Mesenchymal stem cell (in vitro differentiated cells and primary cell): Measurements from ENCODE around the gene LRRC37A3.
A peak's percentile ranks its signal among the peaks of the same experiment; 100 is the strongest.
"Not testable (repeated sequence)": the region's sequence is repeated elsewhere in the genome, so short reads cannot be mapped to it uniquely, and the experiment has no call there.

Experiments
- DNase-seq: peaks from one replicate; pipeline ENCODE4 v3.0.0-alpha.2; 2013
- H2AFZ ChIP-seq: one replicate; pipeline ENCODE4 v1.6.1; 2013; ENCODE audit warnings: low read depth, mild to moderate bottlenecking, control low read depth, inconsistent platforms, low read length, moderate library complexity
- H2AK5ac ChIP-seq: 2 replicates; pipeline ENCODE4 v1.6.1; 2013; ENCODE audit warnings: low read length, moderate library complexity, mild to moderate bottlenecking, inconsistent platforms; ENCODE audit not compliant: severe bottlenecking
- H2BK120ac ChIP-seq: one replicate; pipeline ENCODE4 v1.6.1; 2013; ENCODE audit warnings: low read depth, mild to moderate bottlenecking, inconsistent platforms, low read length, moderate library complexity
- H2BK12ac ChIP-seq, 2 experiments: one replicate each; pipeline ENCODE4 v1.6.1; 2013; ENCODE audit warnings: inconsistent platforms in 2 of 2, low read length in 2 of 2, mild to moderate bottlenecking in 2 of 2, moderate library complexity in 2 of 2, control low read depth in 1 of 2
- H2BK15ac ChIP-seq: one replicate; pipeline ENCODE4 v1.6.1; 2013; ENCODE audit warnings: mild to moderate bottlenecking, low read depth, inconsistent platforms; ENCODE audit not compliant: poor library complexity, severe bottlenecking
- H2BK5ac ChIP-seq: 2 replicates; pipeline ENCODE4 v1.6.1; 2013; ENCODE audit warnings: low read depth, mild to moderate bottlenecking, low read length, control low read depth, inconsistent platforms; ENCODE audit not compliant: poor library complexity, severe bottlenecking
- H3K14ac ChIP-seq, 2 experiments: one replicate each; pipeline ENCODE4 v1.6.1; 2013; ENCODE audit warnings: inconsistent platforms in 2 of 2, low read length in 2 of 2, control low read depth in 1 of 2, mild to moderate bottlenecking in 1 of 2, moderate library complexity in 1 of 2
- H3K18ac ChIP-seq, 2 experiments: one replicate each; pipeline ENCODE4 v1.6.1; 2013; ENCODE audit warnings: inconsistent platforms in 2 of 2, low read length in 2 of 2, control low read depth in 1 of 2, low read depth in 1 of 2, mild to moderate bottlenecking in 1 of 2
- H3K23ac ChIP-seq, 2 experiments: one replicate each; pipeline ENCODE4 v1.6.1; 2013; ENCODE audit warnings: inconsistent platforms in 2 of 2, low read length in 2 of 2, mild to moderate bottlenecking in 2 of 2, moderate library complexity in 2 of 2, control low read depth in 1 of 2
- H3K27ac ChIP-seq: 2 replicates; pipeline ENCODE4 v1.5.1; 2013; ENCODE audit warnings: mild to moderate bottlenecking, moderate library complexity, low read length, control low read depth, inconsistent platforms; ENCODE audit not compliant: poor library complexity, severe bottlenecking
- H3K27me3 ChIP-seq, 2 experiments: 2 replicates each; pipeline versions ENCODE4 v1.6.1 to v1.7.0; 2013; ENCODE audit warnings: low read length in 2 of 2, mild to moderate bottlenecking in 2 of 2, moderate library complexity in 2 of 2, control low read depth in 1 of 2, inconsistent platforms in 1 of 2; ENCODE audit not compliant: control insufficient read depth in 1 of 2, insufficient read depth in 1 of 2
- H3K36me3 ChIP-seq, 2 experiments: 2 replicates each; pipeline versions ENCODE4 v1.6.1 to v1.7.0; 2013; ENCODE audit warnings: low read length in 2 of 2, control low read depth in 1 of 2, inconsistent platforms in 1 of 2, low read depth in 1 of 2, mild to moderate bottlenecking in 1 of 2; ENCODE audit not compliant: insufficient read depth in 2 of 2, control insufficient read depth in 1 of 2
- H3K4ac ChIP-seq, 2 experiments: one replicate each; pipeline ENCODE4 v1.6.1; 2013; ENCODE audit warnings: inconsistent platforms in 2 of 2, low read length in 2 of 2, mild to moderate bottlenecking in 2 of 2, moderate library complexity in 2 of 2, control low read depth in 1 of 2, low read depth in 1 of 2
- H3K4me1 ChIP-seq: 2 replicates; pipeline ENCODE4 v1.6.1; 2013; ENCODE audit warnings: low read depth, low read length, control low read depth; ENCODE audit not compliant: control insufficient read depth, insufficient read depth
- H3K4me2 ChIP-seq: 2 replicates; pipeline ENCODE4 v1.6.1; 2013; ENCODE audit warnings: low read length, mild to moderate bottlenecking, inconsistent platforms; ENCODE audit not compliant: poor library complexity, severe bottlenecking
- H3K4me3 ChIP-seq, 2 experiments: 2 replicates each; pipeline versions ENCODE4 v1.5.1 to v1.7.0; 2013; ENCODE audit warnings: low read length in 2 of 2, mild to moderate bottlenecking in 2 of 2, control low read depth in 1 of 2, low read depth in 1 of 2; ENCODE audit not compliant: insufficient read depth in 1 of 2
- H3K79me1 ChIP-seq: replicated peaks from 2 replicates; pipeline ENCODE4 v1.6.1; 2013; ENCODE audit warnings: mild to moderate bottlenecking, control low read depth, low read length, inconsistent platforms; ENCODE audit not compliant: poor library complexity, severe bottlenecking
- H3K9ac ChIP-seq: 2 replicates; pipeline ENCODE4 v1.7.0; 2013; ENCODE audit warnings: mild to moderate bottlenecking, low read length, moderate library complexity
- H3K9me3 ChIP-seq: 2 replicates; pipeline ENCODE4 v1.7.0; 2013; ENCODE audit warnings: mild to moderate bottlenecking, low read length; ENCODE audit not compliant: control insufficient read depth
- H4K8ac ChIP-seq: one replicate; pipeline ENCODE4 v1.6.1; 2013; ENCODE audit warnings: inconsistent platforms, mild to moderate bottlenecking, low read length, moderate library complexity
- H4K91ac ChIP-seq: one replicate; pipeline ENCODE4 v1.6.1; 2013; ENCODE audit warnings: mild to moderate bottlenecking, low read length, inconsistent platforms
- WGBS: methylation state at CpG from one replicate; pipeline ENCODE4 v1.1.7; 2013; ENCODE audit warnings: mixed read lengths; 5-methylcytosine and 5-hydroxymethylcytosine counted together

LRRC37A3 gene

DNA sequence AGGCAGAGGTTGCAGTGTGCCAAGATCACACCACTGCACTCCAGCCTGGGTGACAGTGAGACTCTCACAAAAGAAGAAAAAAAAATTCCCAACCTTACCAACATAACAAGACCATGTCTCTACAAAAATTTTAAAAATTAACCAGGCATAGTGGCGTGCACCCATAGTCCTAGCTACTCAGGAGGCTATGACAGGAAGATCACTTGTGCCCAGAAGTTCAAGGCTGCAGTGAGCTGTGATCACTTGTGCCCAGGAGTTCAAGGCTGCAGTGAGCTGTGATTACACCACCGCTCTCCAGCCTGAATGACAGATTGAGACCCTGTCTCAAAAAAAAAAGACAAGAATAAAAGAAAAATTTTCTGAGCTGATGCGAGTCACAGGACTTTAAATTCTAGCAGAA is 13.6 kb upstream of the LRRC37A3 start:
- H3K9me3 ChIP-seq, H3K14ac ChIP-seq, H2AFZ ChIP-seq, H3K4ac ChIP-seq, H3K23ac ChIP-seq, H3K4me1 ChIP-seq, H4K8ac ChIP-seq, DNase-seq, H3K36me3 ChIP-seq, H2BK15ac ChIP-seq, H2AK5ac ChIP-seq, H3K79me1 ChIP-seq, H3K4me3 ChIP-seq, H2BK12ac ChIP-seq, H3K18ac ChIP-seq, H4K91ac ChIP-seq, H3K4me2 ChIP-seq, H3K9ac ChIP-seq, H2BK120ac ChIP-seq, H2BK5ac ChIP-seq, H3K27me3 ChIP-seq, H3K27ac ChIP-seq: not testable (repeated sequence)
- WGBS: 92% methylated on average over 1 of the region's 3 CpGs

DNA sequence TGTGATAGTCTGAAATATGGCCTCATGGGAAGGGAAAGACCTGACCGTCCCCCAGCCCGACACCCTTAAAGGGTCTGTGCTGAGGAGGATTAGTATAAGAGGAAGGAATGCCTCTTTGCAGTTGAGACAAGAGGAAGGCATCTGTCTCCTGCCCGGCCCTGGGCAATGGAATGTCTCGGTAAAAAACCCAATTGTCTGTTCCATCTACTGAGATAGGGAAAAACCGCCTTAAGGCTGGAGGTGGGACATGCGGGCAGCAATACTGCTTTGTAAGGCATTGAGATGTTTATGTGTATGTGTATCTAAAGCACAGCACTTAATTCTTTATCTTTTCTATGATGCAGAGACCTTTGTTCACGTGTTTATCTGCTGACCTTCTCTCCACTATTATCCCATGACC is 11.1 kb upstream of the LRRC37A3 start:
- not testable (repeated sequence) for H3K18ac ChIP-seq, H2BK15ac ChIP-seq, H3K36me3 ChIP-seq, H2BK12ac ChIP-seq, H4K91ac ChIP-seq, H3K9me3 ChIP-seq, DNase-seq, H3K4me3 ChIP-seq, H3K27me3 ChIP-seq, H2AFZ ChIP-seq, H2BK5ac ChIP-seq, H3K4me1 ChIP-seq, H4K8ac ChIP-seq, H3K23ac ChIP-seq, H3K27ac ChIP-seq, H2BK120ac ChIP-seq, H3K79me1 ChIP-seq, H3K14ac ChIP-seq, H2AK5ac ChIP-seq, H3K4me2 ChIP-seq, H3K9ac ChIP-seq, H3K4ac ChIP-seq
- 61% methylated on average over 6 of the region's 7 CpGs for WGBS

DNA sequence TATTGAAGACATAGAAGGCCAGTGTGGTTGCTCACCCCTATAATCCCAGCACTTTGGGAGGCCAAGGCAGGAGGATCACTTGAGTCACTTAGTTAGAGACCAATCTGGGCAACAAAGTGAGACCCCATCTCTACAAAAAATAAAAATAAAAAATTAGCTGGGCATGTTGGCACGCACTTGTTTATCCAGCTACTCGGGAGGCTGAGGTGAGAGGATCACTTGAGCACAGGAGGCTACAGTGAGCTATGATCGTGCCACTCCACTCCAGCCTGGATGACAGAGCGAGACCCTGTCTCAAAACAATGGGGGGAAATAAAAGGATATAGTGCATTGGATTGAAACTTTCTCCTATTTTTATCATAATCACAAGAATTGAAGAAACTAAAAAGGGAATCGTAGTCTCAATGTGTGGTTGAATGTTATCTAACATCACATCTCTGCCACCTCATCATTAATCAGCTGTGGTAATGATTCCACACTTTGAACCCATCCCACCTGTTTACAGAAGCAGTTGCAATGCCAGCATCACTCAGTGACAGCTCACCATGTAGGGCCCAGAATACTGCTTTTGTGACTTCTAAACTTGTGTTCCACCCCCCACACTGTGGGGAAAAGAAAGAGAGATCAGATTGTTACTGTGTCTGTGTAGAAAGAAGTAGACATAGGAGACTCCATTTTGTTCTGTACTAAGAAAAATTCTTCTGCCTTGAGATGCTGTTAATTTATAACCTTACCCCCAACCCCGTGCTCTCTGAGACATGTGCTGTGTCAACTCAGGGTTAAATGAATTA is 10.3 kb upstream of the LRRC37A3 start:
- not testable (repeated sequence) for H2AFZ ChIP-seq, H2AK5ac ChIP-seq, H2BK120ac ChIP-seq, H2BK12ac ChIP-seq, H3K18ac ChIP-seq, H3K4me1 ChIP-seq, H3K9me3 ChIP-seq, H4K91ac ChIP-seq, H3K9ac ChIP-seq, H3K27me3 ChIP-seq, H3K14ac ChIP-seq, H3K4ac ChIP-seq, H4K8ac ChIP-seq, H3K4me3 ChIP-seq, H3K36me3 ChIP-seq, H3K79me1 ChIP-seq, H3K4me2 ChIP-seq, H2BK15ac ChIP-seq, H2BK5ac ChIP-seq, H3K27ac ChIP-seq, H3K23ac ChIP-seq
- no CpG with 5 or more reads among the region's 6 CpGs for WGBS
- peak; percentile 41 for DNase-seq

DNA sequence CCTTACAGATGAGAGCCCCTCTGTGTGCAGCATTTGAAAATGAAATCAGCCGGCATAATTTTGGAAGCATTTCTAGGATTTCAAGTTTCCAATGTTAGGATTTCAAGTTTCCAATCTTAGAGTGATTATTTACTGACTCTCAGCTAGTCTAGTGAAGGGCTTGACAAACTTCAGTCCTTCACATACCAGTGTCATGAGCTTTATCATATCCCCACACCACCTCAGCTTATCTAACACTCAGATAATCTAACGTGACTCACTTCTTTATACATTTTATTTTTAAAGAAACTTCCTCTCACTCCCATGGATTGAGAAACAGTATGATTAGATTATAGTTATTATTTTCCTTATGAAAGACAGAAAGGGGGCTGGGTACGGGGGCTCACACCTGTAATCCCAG is 9.4 kb upstream of the LRRC37A3 start:
- not testable (repeated sequence) for H2BK5ac ChIP-seq, H2AFZ ChIP-seq
- 86% methylated on average over 1 of the region's 3 CpGs for WGBS

More for the DNA sequence above, 9.4 kb upstream of the LRRC37A3 start:
- not testable (repeated sequence) for H3K4me1 ChIP-seq, H2BK12ac ChIP-seq, H3K9ac ChIP-seq, H3K14ac ChIP-seq, H3K23ac ChIP-seq, H3K9me3 ChIP-seq, H2AK5ac ChIP-seq, H3K4ac ChIP-seq, H4K8ac ChIP-seq, H3K27ac ChIP-seq, H2BK15ac ChIP-seq, H3K27me3 ChIP-seq, H3K36me3 ChIP-seq, H3K79me1 ChIP-seq, H4K91ac ChIP-seq, H3K4me2 ChIP-seq, H2BK120ac ChIP-seq, DNase-seq, H3K18ac ChIP-seq, H3K4me3 ChIP-seq
